ENCODE data around the gene ASPM.

Gene ASPM

GRCh38 chr1:197083474-197083873 is 63.0 kb downstream of the ASPM start:
- no peak for DNase-seq (ENCODE audit: low read depth in 2 of 2)

- no peak for DNase-seq (ENCODE audit: low read depth in 2 of 2)
Measured at GRCh38 chr1:197081117-197081753, 65.2 kb downstream of the ASPM start.

- no peak for DNase-seq (ENCODE audit: low read depth in 2 of 2)
Measured at GRCh38 chr1:197080323-197080722, 66.1 kb downstream of the ASPM start.

GRCh38 chr1:197076585-197076984 is 69.9 kb downstream of the ASPM start:
- no peak for DNase-seq (ENCODE audit: low read depth in 2 of 2)

- DNase-seq (ENCODE audit: low read depth in 2 of 2): no peak
Measured at GRCh38 chr1:197073978-197074377, 72.5 kb downstream of the ASPM start.

GRCh38 chr1:197067457-197067818 is 79.0 kb downstream of the ASPM start:
- no peak for DNase-seq (ENCODE audit: low read depth in 2 of 2)

GRCh38 chr1:197066719-197067456 is 79.6 kb downstream of the ASPM start, which contains the start of gene F13B:
TSS of gene F13B (minus strand) at chr1:197067260. CDS start at chr1:197067223, 37 bp downstream.
- no peak for DNase-seq (ENCODE audit: low read depth in 2 of 2)

- DNase-seq (ENCODE audit: low read depth in 2 of 2): no peak
Measured at GRCh38 chr1:197066277-197066676, 80.2 kb downstream of the ASPM start.

GRCh38 chr1:197065559-197065958 is 80.9 kb downstream of the ASPM start:
- peak; percentile 44 to 61 for DNase-seq (ENCODE audit: low read depth in 2 of 2)

- no peak for DNase-seq (ENCODE audit: low read depth in 2 of 2)
Measured at GRCh38 chr1:197063212-197063611, 83.3 kb downstream of the ASPM start.

- no peak for DNase-seq (ENCODE audit: low read depth in 2 of 2)
Measured at GRCh38 chr1:197062692-197063091, 83.8 kb downstream of the ASPM start.

- no peak for DNase-seq (ENCODE audit: low read depth in 2 of 2)
Measured at GRCh38 chr1:197049100-197049499, 97.4 kb downstream of the ASPM start.

- DNase-seq (ENCODE audit: low read depth in 2 of 2): no peak
Measured at GRCh38 chr1:197042676-197043341, 103.7 kb downstream of the ASPM start.

GRCh38 chr1:197041486-197042353 is 104.7 kb downstream of the ASPM start:
- DNase-seq (ENCODE audit: low read depth in 2 of 2): no peak

- DNase-seq (ENCODE audit: low read depth in 2 of 2): no peak
Measured at GRCh38 chr1:197036861-197037260, 109.6 kb downstream of the ASPM start.

GRCh38 chr1:197034631-197035339 is 111.7 kb downstream of the ASPM start:
- peak; percentile 27 to 31 for DNase-seq (ENCODE audit: low read depth in 2 of 2)

Data from fibroblast of skin of left quadriceps (primary cell).